H1 (cell line): ENCODE data around the gene SSNA1. TPM values are rescaled to one million over a fixed set of nuclear protein-coding genes. Genes with fewer than 3 reads are reported as not detected.

ENCODE experiments used
- BACH1 ChIP-seq: IDR thresholded peaks from 2 replicates; pipeline ENCODE4 v1.6.1; 2012; ENCODE audit warnings: low read length, improper control_type of control experiment
- NANOG ChIP-seq: IDR thresholded peaks from 2 replicates; pipeline ENCODE4 v1.6.1; 2011; ENCODE audit warnings: low read length, low read depth, mild to moderate bottlenecking, inconsistent platforms; ENCODE audit not compliant: insufficient read depth, poor library complexity, severe bottlenecking
- RBBP5 ChIP-seq: IDR thresholded peaks from 2 replicates; pipeline ENCODE4 v1.7.1; 2012; ENCODE audit warnings: low read depth, mild to moderate bottlenecking, inconsistent platforms, low read length, moderate library complexity, borderline replicate concordance
- RNF2 ChIP-seq: fragments of 200-900, 300-1000 bp; sonication (generic); IDR thresholded peaks from 2 replicates; pipeline ENCODE4 v1.7.1; 2016; ENCODE audit warnings: borderline replicate concordance, low read depth, mild to moderate bottlenecking, antibody characterized with exemption, low read length; ENCODE audit not compliant: poor library complexity, severe bottlenecking; ENCODE audit errors: missing control alignments
- SIRT6 ChIP-seq: IDR thresholded peaks from one replicate; pipeline ENCODE4 v1.7.1; 2012; ENCODE audit warnings: low read length, inconsistent platforms
- polyA plus RNA-seq, 7 experiments: library from polyadenylated mRNA; depleted of rRNA in 3 of 7; stranded (reverse) in 5 of 7; unstranded in 2 of 7; fragments of >200 nt in 5 of 7; fragments of 200-250 nt in 2 of 7; gene quantifications; 1 replicate in 5 of 7; 2 replicates in 1 of 7; 4 replicates in 1 of 7; pipeline versions ENCODE4 v1.2.1 to v1.2.3, GENCODE V29; 2011 to 2013; ENCODE audit warnings: missing spikeins in 2 of 7, mixed read lengths in 2 of 7
- total RNA-seq: library from RNA; stranded (reverse); fragmentation: NEBNext Ultra II Directional; extraction: Animal tissue kit (Norgen Biotek cat#: 25700); gene quantifications from 2 replicates; pipeline ENCODE4 v1.2.1, GENCODE V29; 2021
- TF ChIP-seq, protein P1 (sequence below): IDR thresholded peaks from 2 replicates; pipeline ENCODE4 v1.6.1; 2012; ENCODE audit warnings: low read length, inconsistent platforms
- TF ChIP-seq, protein P2 (sequence below): IDR thresholded peaks from 2 replicates; pipeline ENCODE4 v1.6.1; 2011; ENCODE audit warnings: low read depth, mild to moderate bottlenecking, low read length; ENCODE audit not compliant: insufficient read depth

Gene SSNA1
- total and polyA plus RNA-seq, 2 of the 8 experiments (the other 6 are each of a cell fraction or from before 2014, with no cell fraction given) = 87.3 to 157 TPM

DNA sequence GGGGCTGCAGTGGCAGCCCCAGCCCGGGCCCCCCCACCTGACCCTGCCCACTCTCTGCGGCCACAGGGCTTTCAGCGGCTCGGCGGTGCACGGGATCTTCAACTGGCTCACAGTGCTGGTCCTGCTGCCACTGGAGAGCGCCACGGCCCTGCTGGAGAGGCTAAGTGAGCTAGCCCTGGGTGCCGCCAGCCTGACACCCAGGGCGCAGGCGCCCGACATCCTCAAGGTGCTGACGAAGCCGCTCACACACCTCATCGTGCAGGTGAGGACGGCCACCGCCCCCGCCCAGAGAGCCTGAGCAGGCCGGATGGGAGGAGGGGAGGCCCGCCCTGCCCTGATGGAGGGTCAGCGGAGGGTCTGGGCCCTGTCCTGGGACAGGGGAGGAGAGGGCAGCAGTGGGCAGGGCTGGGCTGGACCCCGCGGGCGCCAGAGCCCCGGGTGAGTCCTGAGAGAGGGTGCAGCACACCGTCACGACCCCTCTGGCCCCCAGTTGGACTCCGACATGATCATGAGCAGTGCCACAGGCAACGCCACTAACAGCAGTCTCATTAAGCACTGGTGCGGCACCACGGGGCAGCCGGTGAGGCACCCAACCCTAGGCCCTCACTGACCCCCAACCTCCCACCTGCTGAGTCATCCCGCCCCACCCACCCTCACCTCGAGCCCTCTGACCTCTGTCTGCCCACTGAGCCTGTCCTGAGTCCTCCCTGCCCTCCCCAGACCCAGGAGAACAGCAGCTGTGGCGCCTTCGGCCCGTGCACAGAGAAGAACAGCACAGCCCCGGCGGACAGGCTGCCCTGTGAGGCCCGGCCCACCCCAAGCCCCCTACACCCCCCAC is 44.9 kb downstream of the SSNA1 start (continued):
- no peak for TF ChIP-seq BACH1
- TF ChIP-seq, protein P1, sequence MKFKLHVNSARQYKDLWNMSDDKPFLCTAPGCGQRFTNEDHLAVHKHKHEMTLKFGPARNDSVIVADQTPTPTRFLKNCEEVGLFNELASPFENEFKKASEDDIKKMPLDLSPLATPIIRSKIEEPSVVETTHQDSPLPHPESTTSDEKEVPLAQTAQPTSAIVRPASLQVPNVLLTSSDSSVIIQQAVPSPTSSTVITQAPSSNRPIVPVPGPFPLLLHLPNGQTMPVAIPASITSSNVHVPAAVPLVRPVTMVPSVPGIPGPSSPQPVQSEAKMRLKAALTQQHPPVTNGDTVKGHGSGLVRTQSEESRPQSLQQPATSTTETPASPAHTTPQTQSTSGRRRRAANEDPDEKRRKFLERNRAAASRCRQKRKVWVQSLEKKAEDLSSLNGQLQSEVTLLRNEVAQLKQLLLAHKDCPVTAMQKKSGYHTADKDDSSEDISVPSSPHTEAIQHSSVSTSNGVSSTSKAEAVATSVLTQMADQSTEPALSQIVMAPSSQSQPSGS = no peak
- no peak for TF ChIP-seq NANOG
- TF ChIP-seq, protein P2, sequence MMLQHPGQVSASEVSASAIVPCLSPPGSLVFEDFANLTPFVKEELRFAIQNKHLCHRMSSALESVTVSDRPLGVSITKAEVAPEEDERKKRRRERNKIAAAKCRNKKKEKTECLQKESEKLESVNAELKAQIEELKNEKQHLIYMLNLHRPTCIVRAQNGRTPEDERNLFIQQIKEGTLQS = no peak
- TF ChIP-seq RBBP5 = no peak
- no peak for TF ChIP-seq SIRT6
- TF ChIP-seq RNF2 = no peak
